Neuron (in vitro differentiated cells): ENCODE data around the gene UBXN11.

ENCODE experiments used
- H2AFZ ChIP-seq: one replicate; pipeline ENCODE4 v1.6.1; 2013; ENCODE audit warnings: low read depth, mild to moderate bottlenecking, inconsistent platforms, low read length, moderate library complexity
- H3K27me3 ChIP-seq: one replicate; pipeline ENCODE4 v1.6.1; 2013; ENCODE audit warnings: low read length; ENCODE audit not compliant: insufficient read depth
- H3K36me3 ChIP-seq: one replicate; pipeline ENCODE4 v1.6.1; 2013; ENCODE audit warnings: low read length; ENCODE audit not compliant: insufficient read depth
- H3K4me1 ChIP-seq: one replicate; pipeline ENCODE4 v1.6.1; 2013; ENCODE audit warnings: low read length; ENCODE audit not compliant: insufficient read depth
- H3K4me3 ChIP-seq: 2 replicates; pipeline ENCODE4 v1.5.1; 2013; ENCODE audit warnings: mild to moderate bottlenecking, low read length, moderate library complexity
- H3K9me3 ChIP-seq: one replicate; pipeline ENCODE4 v1.6.1; 2013; ENCODE audit warnings: low read length

The UBXN11 gene

DNA sequence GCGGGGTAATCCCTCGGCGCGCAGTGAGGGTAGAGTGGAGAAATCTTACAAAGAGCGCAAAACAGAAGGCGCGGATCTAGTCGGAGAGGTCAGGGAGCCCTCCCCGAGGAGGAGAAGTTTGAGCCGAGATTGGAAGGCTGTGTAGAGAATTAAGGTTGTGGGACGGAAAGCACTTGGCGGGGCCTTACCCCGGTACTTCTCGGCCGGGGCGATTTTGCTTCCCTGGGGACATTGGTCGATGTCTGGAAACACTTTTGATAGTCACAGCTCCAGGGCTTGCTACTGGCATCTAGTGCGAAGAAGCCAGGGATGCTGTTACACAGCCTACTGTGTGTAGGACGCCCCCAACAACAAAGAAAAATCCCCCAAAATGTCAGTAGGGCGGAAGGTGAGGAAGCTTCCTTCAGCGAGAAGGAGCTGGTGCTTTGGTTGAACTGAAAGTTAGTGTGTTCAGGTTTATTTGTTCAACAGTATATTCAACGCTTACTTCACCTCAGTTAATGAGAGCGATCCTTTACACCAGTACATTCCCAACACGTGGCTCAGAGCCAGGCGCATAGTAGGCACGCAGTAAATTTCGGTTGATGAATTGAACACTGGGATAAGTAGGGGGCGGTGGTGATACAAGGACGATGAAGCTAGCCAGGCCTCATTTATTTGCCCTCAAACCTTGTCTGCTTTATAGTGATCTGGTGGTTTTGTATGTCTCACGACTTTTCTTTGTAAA lies 71.6 kb downstream of the UBXN11 start:
- no peaks in the 10 kb centered on the region for H3K9me3 ChIP-seq
- no peaks in the 10 kb centered on the region for H3K27me3 ChIP-seq
- no peaks in the 10 kb centered on the region for H3K36me3 ChIP-seq
- H3K4me1 ChIP-seq, result peaks cover 6% of the 10 kb centered on the region
- H3K4me3 ChIP-seq, result peak overlapping the region; percentile 86
- peak overlapping the region; percentile 60 for H2AFZ ChIP-seq

- peak within 1 kb of the TSS; percentile 86 for H3K4me3 ChIP-seq
- H3K4me1 ChIP-seq, result peaks cover 3% of the 10 kb centered on the region
- no peaks in the 10 kb centered on the region for H3K36me3 ChIP-seq
- peak within 1 kb of the TSS; percentile 60 for H2AFZ ChIP-seq
- no peaks in the 10 kb centered on the region for H3K9me3 ChIP-seq
- H3K27me3 ChIP-seq, result no peaks in the 10 kb centered on the region
Observed at GRCh38 chr1:26233903-26234643, 72.4 kb downstream of the UBXN11 start, which contains the start of gene CEP85. Gene CEP85, plus strand, starts transcription at chr1:26234200. Its CDS starts 5,584 bp downstream, at chr1:26239784.
